Adrenal gland (tissue), 5 donors: Measurements from ENCODE around the gene TRIM22.

Experiments
- CTCF ChIP-seq, 6 experiments: fragments of 450-650 bp in 4 of 6; fragments of 200-600 bp in 2 of 6; sonication (generic) in 1 of 6; IDR thresholded peaks; 1 replicate in 5 of 6; 2 replicates in 1 of 6; pipeline versions ENCODE4 v1.5.1 to v1.8.0; 2016 to 2021; ENCODE audit warnings: antibody characterized with exemption in 6 of 6, mild to moderate bottlenecking in 2 of 6, moderate library complexity in 1 of 6
- POLR2A ChIP-seq, 2 donors: fragments of 450-650 bp; IDR thresholded peaks; one replicate each; pipeline ENCODE4 v1.6.1; 2017; ENCODE audit warnings: antibody characterized with exemption in 2 of 2, mild to moderate bottlenecking in 2 of 2, moderate library complexity in 1 of 2
- donor health status: DM: no; HTN: no; CAD: no.

GRCh38 chr11:5665746-5666401 lies 23.7 kb upstream of the TRIM22 start:
- TF ChIP-seq CTCF (IDR thresholded peaks at IDR 0.05) (no peak), POLR2A (IDR thresholded peaks at IDR 0.05) (no peak)
